Hippocampal formation (tissue), 2 donors: ENCODE results near the gene OSMR.
"Not testable (repeated sequence)": the region's sequence is repeated elsewhere in the genome, so short reads cannot be mapped to it uniquely, and the experiment has no call there.

Experiments used
- DNase-seq, 2 donors: peaks; one replicate each; lab custom pipeline; 2025; lab: John Stamatoyannopoulos, UW

Gene OSMR

DNA sequence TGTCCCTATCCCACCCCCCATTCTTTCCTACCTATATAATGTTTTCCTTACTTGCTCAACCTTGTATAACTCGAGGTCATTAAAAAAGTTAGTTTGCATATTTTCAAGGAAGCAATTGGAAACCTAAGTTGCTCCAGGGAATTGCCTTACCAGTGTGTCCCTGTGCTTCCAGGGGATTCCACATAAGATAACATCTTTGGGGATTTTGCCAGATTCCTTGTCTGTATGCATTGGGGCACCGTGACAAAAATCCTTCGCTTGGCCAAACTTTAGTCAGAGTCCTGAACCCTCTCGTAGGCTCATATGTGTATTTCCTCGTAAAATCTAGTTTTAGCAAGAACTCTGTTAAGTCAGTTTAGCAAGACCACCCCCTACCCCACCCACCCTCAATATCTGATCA, 14.7 kb upstream of the OSMR start:
- DNase-seq, result no peak

DNA sequence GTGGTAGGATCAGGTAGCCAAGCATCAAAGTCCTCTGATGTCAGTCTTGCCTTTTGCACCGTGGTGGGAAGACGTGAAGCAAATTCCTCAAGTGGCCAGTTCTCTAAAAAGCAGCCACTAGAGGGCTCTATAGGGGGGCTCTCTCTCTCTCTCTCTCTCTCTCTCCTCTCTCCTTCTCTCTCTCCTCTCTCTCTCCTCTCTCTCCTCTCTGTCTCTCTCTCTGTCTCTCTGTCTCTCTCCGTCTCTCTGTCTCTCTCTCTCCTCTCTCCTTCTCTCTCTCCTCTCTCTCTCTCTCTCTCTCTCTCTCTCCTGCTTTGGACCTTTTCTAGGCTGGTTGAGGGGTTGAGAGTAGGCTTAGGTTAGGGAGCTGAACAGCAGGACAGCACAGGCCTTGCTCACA, 13.9 kb upstream of the OSMR start:
- no peak for DNase-seq

GRCh38 chr5:38832810-38833209, 13.0 kb upstream of the OSMR start:
- no peak for DNase-seq

GRCh38 chr5:38835887-38836286, 9.9 kb upstream of the OSMR start:
- no peak for DNase-seq

DNA sequence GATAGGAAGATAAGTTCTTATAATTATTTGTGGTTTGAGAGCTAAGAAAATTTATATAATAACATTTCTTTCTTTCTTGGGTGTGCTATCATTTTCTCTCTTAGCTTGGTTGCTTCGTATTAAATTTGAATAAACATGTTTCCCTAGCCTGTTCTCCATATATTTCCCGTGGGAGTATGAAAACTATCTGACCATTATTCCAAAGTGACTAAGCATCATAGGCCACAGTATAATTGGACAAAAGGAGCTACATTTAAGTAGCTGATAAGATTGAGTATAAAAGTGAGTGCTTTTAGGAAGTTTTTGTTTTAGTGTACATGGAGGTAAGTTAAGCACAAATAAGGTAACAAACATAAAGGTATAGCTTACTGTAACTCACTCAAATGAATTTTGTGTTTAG, 8.4 kb upstream of the OSMR start:
- no peak for DNase-seq

DNA sequence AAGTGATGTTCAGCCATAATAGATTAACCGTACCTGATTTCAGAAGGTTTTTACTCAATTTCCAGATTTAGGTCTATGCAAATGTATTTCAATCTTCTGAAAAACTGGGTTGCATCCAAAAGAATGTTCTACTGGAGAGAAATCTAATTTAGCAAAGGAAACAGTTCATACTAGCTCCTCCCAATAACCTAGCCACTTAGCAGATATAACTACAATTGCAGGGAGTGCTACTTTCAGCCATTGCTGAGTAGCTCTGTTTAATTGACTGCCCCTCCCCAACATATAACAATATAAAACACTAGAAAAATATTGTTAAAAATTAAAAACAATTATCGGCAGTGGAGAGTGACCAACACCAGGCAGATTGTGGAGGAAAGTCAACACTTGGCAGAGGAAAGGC, 7.9 kb upstream of the OSMR start:
- DNase-seq, result no peak

- no peak for DNase-seq
Observed at GRCh38 chr5:38843665-38844064, 2.1 kb upstream of the OSMR start.

- no peak for DNase-seq
Observed at GRCh38 chr5:38846379-38847011, 683 bp downstream of the OSMR start.

GRCh38 chr5:38847559-38848347, 1.9 kb downstream of the OSMR start:
- DNase-seq, result no peak

GRCh38 chr5:38848637-38849036, 2.8 kb downstream of the OSMR start:
- no peak for DNase-seq

DNA sequence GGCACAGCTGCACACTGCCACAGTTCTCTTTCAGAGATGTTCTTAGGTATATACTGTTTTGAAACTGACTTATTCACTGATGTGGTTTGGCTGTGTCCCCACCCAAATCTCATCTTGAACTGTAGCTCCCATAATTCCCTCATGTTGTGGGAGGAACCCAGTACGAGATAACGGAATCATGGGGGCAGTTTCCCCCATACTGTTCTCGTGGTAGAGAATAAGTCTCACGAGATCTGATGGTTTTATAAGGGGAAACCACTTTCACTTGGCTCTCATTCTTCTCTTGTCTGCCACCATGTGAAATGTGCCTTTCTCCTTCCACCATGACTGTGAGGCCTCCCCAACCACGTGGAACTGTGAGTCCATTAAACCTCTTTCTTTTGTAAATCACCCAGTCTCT, 5.8 kb downstream of the OSMR start:
- not testable (repeated sequence) for DNase-seq

GRCh38 chr5:38853753-38854470, 8.1 kb downstream of the OSMR start:
- no peak for DNase-seq

GRCh38 chr5:38854907-38855306, 9.1 kb downstream of the OSMR start:
- no peak for DNase-seq

- DNase-seq, result no peak
Observed at GRCh38 chr5:38856660-38857059, 10.8 kb downstream of the OSMR start.

DNA sequence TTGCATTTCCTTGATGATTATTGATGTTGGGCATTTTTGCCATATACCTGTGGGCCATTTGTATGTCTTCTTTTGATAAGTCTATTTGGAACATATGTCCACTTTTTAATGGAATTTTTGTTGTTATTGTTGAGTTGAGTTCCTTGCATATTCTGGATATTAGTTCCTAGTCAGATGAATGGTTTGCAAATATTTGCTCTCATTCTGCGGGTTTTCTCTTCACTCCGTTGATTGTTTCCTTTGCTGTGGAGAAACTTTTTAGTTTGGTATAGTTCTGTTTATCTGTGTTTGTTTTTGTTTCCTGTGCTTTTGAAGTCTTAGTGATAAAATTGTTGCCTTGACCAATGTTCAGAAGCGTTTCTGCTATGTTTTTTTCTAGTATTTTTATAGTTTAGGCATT, 13.0 kb downstream of the OSMR start:
- no peak for DNase-seq

DNA sequence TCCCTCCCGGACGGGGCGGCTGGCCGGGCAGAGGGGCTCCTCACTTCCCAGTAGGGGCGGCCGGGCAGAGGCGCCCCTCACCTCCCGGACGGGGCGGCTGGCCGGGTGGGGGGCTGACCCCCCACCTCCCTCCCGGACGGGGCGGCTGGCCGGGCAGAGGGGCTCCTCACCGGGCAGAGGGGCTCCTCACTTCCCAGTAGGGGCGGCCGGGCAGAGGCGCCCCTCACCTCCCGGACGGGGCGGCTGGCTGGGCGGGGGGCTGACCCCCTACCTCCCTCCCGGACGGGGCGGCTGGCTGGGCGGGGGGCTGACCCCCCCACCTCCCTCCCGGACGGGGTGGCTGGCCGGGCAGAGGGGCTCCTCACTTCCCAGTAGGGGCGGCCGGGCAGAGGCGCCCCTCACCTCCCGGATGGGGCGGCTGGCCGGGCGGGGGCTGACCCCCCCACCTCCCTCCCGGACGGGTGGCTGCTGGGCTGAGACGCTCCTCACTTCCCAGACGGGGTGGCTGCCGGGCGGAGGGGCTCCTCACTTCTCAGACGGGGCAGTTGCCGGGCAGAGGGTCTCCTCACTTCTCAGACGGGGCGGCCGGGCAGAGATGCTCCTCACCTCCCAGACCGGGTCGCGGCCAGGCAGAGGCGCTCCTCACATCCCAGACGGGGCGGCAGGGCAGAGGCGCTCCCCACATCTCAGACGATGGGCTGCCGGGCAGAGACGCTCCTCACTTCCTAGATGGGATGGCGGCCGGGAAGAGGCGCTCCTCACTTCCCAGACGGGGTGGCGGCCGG, 16.4 kb downstream of the OSMR start:
- DNase-seq, result not testable (repeated sequence)

GRCh38 chr5:38866362-38867031, 20.7 kb downstream of the OSMR start:
- DNase-seq, result no peak

- DNase-seq, result no peak
Observed at GRCh38 chr5:38867032-38867398, 21.2 kb downstream of the OSMR start.

DNA sequence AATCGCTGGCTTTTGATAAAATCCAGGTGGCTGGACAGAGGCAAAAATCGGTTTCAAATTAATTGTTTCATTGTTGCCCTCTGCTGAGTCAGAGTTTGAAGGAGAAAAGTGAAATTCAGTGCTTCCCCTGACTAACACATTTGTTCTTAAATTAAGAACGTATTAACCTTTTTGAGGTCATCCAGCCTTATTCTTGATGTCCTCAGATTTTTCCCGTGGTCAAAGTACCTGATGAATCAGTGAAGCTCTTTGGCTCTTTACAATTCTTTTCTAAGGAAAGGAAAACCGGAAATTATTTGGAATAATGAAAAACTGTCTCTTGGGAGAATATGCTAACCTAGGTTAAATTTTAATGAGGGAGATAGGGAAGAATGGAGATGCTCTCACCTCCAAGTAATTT, 21.6 kb downstream of the OSMR start:
- no peak for DNase-seq

GRCh38 chr5:38870595-38870994, 24.8 kb downstream of the OSMR start:
- DNase-seq, result no peak

DNA sequence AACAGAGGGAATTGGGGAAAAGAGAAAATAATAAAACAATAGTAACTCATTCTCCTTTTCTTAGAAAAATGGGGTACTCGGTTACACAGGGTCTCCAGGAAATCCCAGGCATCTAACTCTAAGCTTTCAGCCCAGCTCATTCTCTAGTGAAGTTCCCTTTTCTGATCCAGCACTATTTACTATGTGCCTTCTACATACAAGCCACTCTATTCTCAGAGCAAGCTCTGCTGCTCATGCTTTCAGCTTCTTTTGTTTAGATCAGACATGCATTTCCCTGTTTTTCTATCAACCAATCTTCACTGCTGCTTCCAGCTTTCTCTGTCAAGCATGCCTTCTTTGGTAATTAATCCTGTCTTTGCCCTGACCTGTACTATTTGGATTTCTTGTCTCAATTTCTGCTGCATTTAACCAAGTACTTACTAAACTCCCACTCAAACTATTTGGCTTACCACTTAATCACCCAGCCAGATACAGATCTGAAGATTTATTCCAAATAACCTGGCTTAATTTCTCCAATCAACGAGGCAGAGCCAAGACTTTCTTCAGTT, 25.3 kb downstream of the OSMR start:
- no peak for DNase-seq
